T-helper 1 cell treated with Interleukin-12 subunit alpha and Interleukin-12 subunit beta and Interleukin-4 antibody, amounts not matched to agents 30 μg/mL and 1 μg/mL, for 36 hours (primary cell): ENCODE results near the gene GPR142.

ENCODE experiments used
- H3K27ac Mint-ChIP-seq: one replicate; pipeline ENCODE4 v1.8.0; 2021; ENCODE audit warnings: mild to moderate bottlenecking, mixed read lengths
- H3K27me3 Mint-ChIP-seq: one replicate; pipeline ENCODE4 v1.8.0; 2021; ENCODE audit warnings: low read depth, mixed read lengths
- H3K36me3 Mint-ChIP-seq: one replicate; pipeline ENCODE4 v1.8.0; 2021; ENCODE audit warnings: low read depth, mixed read lengths
- H3K4me1 Mint-ChIP-seq: one replicate; pipeline ENCODE4 v1.8.0; 2021; ENCODE audit warnings: low read depth, mixed read lengths
- H3K4me3 Mint-ChIP-seq: one replicate; pipeline ENCODE4 v1.8.0; 2021; ENCODE audit warnings: mild to moderate bottlenecking, moderate library complexity, mixed read lengths
- H3K9me3 Mint-ChIP-seq: one replicate; pipeline ENCODE4 v1.8.0; 2021; ENCODE audit warnings: mixed read lengths

Gene GPR142

DNA sequence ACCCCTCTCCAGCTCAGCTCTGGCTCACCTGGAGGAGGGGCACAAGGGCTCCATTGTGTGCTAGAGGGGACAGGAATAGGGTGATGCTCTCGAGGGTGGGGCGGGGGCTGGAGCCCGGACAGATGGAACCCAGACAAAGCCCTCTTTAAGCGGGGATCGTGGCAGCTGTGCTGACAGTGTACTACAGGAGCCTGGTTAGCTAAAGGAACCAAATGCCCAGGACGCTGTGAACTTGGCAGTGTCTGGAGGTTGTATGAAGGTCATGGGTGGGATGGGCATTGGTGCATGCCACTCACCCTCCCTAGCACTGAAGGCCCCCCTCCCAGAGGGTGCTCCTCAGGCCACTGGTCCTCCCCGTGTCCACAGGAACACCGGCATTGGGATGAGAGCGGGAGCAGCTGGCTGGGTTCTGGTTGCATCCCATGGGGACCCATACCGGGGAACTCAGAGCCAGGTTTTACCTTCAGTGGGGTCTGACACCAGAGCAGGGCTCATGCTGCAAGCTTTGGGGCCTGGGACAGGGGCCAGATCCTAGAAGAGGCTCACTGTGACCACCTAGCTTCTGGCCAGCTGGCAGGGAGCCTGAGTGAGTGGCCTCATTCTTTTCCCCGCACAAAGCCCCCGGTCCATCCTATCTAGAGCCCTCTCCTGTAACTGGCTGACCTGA, 29.3 kb upstream of the GPR142 start:
- Mint-ChIP-seq H3K4me3 (no peak overlapping the region), H3K27ac (no peak overlapping the region), H3K36me3 (no peaks in the 10 kb centered on the region), H3K27me3 (no peaks in the 10 kb centered on the region), H3K9me3 (no peaks in the 10 kb centered on the region), H3K4me1 (peaks cover 8% of the 10 kb centered on the region)

GRCh38 chr17:74339537-74340195, 27.6 kb upstream of the GPR142 start:
- Mint-ChIP-seq H3K4me3 (no peak overlapping the region), H3K9me3 (no peaks in the 10 kb centered on the region), H3K36me3 (no peaks in the 10 kb centered on the region), H3K4me1 (peaks cover 4% of the 10 kb centered on the region), H3K27ac (no peak overlapping the region), H3K27me3 (no peaks in the 10 kb centered on the region)

- no peaks in the 10 kb centered on the region for H3K4me1 Mint-ChIP-seq
- H3K27ac Mint-ChIP-seq: no peak overlapping the region
- no peaks in the 10 kb centered on the region for H3K9me3 Mint-ChIP-seq
- no peak overlapping the region for H3K4me3 Mint-ChIP-seq
- H3K36me3 Mint-ChIP-seq: no peaks in the 10 kb centered on the region
- H3K27me3 Mint-ChIP-seq: no peaks in the 10 kb centered on the region
Observed at GRCh38 chr17:74340470-74341023, 26.8 kb upstream of the GPR142 start.

- Mint-ChIP-seq H3K27me3 (no peaks in the 10 kb centered on the region), H3K4me3 (no peak overlapping the region), H3K9me3 (no peaks in the 10 kb centered on the region), H3K27ac (no peak overlapping the region), H3K36me3 (no peaks in the 10 kb centered on the region), H3K4me1 (no peaks in the 10 kb centered on the region)
Observed at GRCh38 chr17:74342224-74342623, 25.1 kb upstream of the GPR142 start.

GRCh38 chr17:74343121-74343520, 24.2 kb upstream of the GPR142 start:
- Mint-ChIP-seq H3K4me1 (no peaks in the 10 kb centered on the region), H3K27me3 (peaks cover 3% of the 10 kb centered on the region), H3K36me3 (no peaks in the 10 kb centered on the region), H3K9me3 (no peaks in the 10 kb centered on the region), H3K27ac (no peak overlapping the region), H3K4me3 (no peak overlapping the region)

- no peaks in the 10 kb centered on the region for H3K36me3 Mint-ChIP-seq
- no peaks in the 10 kb centered on the region for H3K4me1 Mint-ChIP-seq
- H3K4me3 Mint-ChIP-seq: no peak overlapping the region
- no peak overlapping the region for H3K27ac Mint-ChIP-seq
- peaks cover 8% of the 10 kb centered on the region for H3K27me3 Mint-ChIP-seq
- H3K9me3 Mint-ChIP-seq: no peaks in the 10 kb centered on the region
Observed at GRCh38 chr17:74343526-74344284, 23.6 kb upstream of the GPR142 start.

DNA sequence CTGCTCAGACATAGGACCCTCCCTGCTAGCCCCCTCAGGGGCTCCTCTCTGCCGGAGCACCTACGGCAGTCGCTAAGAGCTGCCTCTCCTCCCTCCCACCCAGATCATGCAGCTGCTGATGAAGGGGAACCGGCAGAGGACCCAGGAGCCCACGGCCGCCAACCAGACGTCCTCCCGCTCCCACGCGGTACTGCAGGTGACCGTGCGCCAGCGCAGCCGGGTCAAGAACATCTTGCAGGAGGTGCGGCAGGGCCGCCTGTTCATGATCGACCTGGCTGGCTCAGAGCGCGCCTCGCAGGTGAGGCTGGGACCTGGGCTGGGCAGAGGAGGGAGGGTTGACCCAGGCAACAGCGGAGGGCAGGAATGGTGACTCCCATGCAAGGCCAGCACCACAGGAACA, 22.6 kb upstream of the GPR142 start:
- Mint-ChIP-seq H3K36me3 (no peaks in the 10 kb centered on the region), H3K9me3 (no peaks in the 10 kb centered on the region), H3K4me3 (no peak overlapping the region), H3K27ac (no peak overlapping the region), H3K27me3 (peaks cover 12% of the 10 kb centered on the region), H3K4me1 (no peaks in the 10 kb centered on the region)

DNA sequence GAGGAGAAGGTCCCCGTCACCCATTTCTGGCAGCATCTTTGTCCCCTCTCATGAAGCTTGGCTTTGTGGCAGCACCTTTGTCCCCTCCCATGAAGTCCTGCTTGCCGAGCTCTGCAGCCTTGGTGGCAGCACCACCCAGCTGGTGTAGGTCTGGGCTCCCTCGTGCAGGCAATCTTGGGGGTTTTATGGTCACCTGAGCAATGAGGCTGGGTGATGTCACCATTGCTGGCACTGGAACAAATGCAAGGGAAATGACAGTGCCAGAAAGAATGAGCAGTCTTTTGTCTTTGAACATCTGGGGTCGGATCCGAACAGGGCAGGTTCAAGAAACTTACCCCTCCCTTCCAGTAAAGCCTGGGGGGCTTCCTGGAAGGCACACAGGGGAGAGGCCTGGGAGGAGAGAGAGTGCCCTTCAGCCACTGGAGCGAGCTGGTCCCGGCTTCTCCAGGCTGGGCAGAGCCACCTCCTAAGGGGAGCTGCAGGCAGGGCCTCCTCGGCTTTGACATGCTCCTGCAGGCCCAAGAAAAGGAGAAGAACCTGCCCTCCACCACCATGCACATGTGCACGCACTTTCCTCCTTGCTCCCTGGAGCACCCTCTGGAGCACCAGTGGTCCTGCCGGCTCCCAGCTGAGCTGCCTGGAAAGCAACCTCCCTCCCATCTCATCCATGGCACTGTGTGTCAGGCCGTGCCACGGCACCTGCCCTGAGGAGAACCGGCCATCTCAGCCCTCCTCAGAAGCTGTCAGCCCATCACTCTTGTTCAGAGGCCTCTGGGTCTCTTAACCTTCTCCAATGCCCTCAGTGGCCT, 21.7 kb upstream of the GPR142 start:
- Mint-ChIP-seq H3K4me3 (no peak overlapping the region), H3K4me1 (no peaks in the 10 kb centered on the region), H3K27me3 (peaks cover 19% of the 10 kb centered on the region), H3K36me3 (no peaks in the 10 kb centered on the region), H3K27ac (no peak overlapping the region), H3K9me3 (no peaks in the 10 kb centered on the region)

DNA sequence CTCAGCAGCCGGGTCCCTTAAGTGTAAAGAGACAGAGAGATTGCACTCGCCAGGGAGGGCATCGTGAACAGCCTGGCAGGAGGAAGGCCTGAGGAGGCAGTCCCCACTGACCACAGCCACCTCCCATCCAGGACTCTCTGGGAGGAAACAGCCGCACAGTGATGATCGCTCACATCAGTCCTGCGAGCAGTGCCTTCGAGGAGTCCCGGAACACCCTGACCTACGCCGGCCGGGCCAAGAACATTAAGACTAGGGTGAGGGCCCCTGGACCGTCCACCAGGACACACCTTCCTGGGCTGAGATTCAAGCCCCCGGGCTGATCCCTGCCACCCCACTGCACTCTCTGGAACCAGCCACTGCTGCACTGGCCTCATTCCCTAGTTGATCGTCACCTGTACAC, 19.7 kb upstream of the GPR142 start:
- Mint-ChIP-seq H3K36me3 (no peaks in the 10 kb centered on the region), H3K4me1 (no peaks in the 10 kb centered on the region), H3K27me3 (peaks cover 28% of the 10 kb centered on the region), H3K27ac (no peak overlapping the region), H3K4me3 (no peak overlapping the region), H3K9me3 (no peaks in the 10 kb centered on the region)

DNA sequence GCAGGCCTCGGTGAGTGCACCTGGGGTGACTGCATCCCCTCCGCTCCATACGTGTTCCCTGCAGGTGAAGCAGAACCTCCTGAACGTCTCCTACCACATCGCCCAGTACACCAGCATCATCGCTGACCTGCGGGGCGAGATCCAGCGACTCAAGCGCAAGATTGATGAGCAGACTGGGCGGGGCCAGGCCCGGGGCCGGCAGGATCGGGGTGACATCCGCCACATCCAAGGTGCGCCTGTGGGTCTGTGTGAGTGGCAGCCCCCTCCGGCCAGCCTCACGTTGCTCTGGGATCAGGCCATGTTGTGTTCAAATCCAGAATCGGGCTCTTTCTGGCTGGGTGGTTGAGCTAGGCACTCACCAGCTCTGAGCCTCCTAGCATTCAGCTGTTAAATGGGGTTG, 18.2 kb upstream of the GPR142 start:
- H3K36me3 Mint-ChIP-seq: no peaks in the 10 kb centered on the region
- no peaks in the 10 kb centered on the region for H3K9me3 Mint-ChIP-seq
- H3K27me3 Mint-ChIP-seq: peaks cover 42% of the 10 kb centered on the region
- no peak overlapping the region for H3K27ac Mint-ChIP-seq
- no peak overlapping the region for H3K4me3 Mint-ChIP-seq
- H3K4me1 Mint-ChIP-seq: no peaks in the 10 kb centered on the region

GRCh38 chr17:74350486-74350885, 16.8 kb upstream of the GPR142 start:
- H3K36me3 Mint-ChIP-seq: no peaks in the 10 kb centered on the region
- no peaks in the 10 kb centered on the region for H3K4me1 Mint-ChIP-seq
- H3K9me3 Mint-ChIP-seq: no peaks in the 10 kb centered on the region
- no peak overlapping the region for H3K27ac Mint-ChIP-seq
- H3K27me3 Mint-ChIP-seq: peaks cover 53% of the 10 kb centered on the region
- H3K4me3 Mint-ChIP-seq: no peak overlapping the region

DNA sequence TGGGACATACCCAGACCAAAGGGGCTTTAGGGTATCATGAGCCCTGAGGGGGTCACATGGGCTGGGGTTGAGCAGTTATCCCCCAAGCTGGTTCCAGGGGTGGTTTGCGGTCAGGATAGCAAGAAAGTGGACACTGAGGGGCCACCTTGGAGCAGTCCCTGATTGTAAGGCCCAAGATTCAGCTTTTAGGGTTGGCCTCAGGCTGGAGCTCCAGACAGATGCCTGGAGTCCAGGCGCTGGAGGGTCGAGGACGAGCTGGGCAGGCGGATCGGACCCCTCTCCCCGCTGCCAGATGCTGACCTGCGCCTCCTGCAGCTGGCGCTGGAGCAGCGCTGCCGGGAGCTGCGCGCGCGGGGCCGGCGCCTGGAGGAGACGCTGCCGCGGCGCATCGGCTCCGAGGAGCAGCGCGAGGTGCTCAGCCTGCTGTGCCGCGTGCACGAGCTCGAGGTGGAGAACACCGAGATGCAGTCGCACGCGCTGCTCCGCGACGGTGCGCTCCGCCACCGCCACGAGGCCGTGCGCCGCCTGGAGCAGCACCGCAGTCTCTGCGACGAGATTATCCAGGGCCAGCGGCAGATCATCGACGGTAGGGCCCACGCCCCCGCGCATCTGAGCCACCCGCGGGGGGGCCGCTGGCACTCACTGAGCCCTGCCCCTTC, 15.6 kb upstream of the GPR142 start:
- Mint-ChIP-seq H3K36me3 (no peaks in the 10 kb centered on the region), H3K27me3 (peaks cover 63% of the 10 kb centered on the region)

GRCh38 chr17:74353446-74354060, 13.8 kb upstream of the GPR142 start:
- no peak overlapping the region for H3K27ac Mint-ChIP-seq

More for the DNA sequence above, 15.6 kb upstream of the GPR142 start:
- Mint-ChIP-seq H3K27ac (no peak overlapping the region), H3K4me3 (no peak overlapping the region), H3K9me3 (no peaks in the 10 kb centered on the region), H3K4me1 (no peaks in the 10 kb centered on the region)

More at GRCh38 chr17:74353446-74354060, 13.8 kb upstream of the GPR142 start:
- no peak overlapping the region for H3K4me3 Mint-ChIP-seq
- no peaks in the 10 kb centered on the region for H3K9me3 Mint-ChIP-seq
- H3K36me3 Mint-ChIP-seq: no peaks in the 10 kb centered on the region
- peaks cover 67% of the 10 kb centered on the region for H3K27me3 Mint-ChIP-seq
- no peaks in the 10 kb centered on the region for H3K4me1 Mint-ChIP-seq
